Testis (tissue), 2 donors: ENCODE results near the gene CADM1.

ENCODE experiments used
- CTCF ChIP-seq, 3 experiments: fragments of 450-650 bp in 2 of 3; fragments of 200-600 bp in 1 of 3; sonication (generic) in 1 of 3; IDR thresholded peaks; one replicate each; pipeline ENCODE4 v1.5.1; 2016 to 2019; ENCODE audit warnings: antibody characterized with exemption in 3 of 3, mild to moderate bottlenecking in 2 of 3, moderate library complexity in 1 of 3
- POLR2A ChIP-seq: fragments of 450-650 bp; IDR thresholded peaks from one replicate; pipeline ENCODE4 v1.6.1; 2017; ENCODE audit warnings: antibody characterized with exemption, mild to moderate bottlenecking, moderate library complexity

- TF ChIP-seq CTCF (IDR thresholded peaks at IDR 0.05), result no peak
- TF ChIP-seq POLR2A, result no peak
Measured at GRCh38 chr11:115272925-115273324, 231.3 kb downstream of the CADM1 start.
